RWPE2 (cell line): Measurements from ENCODE around the gene MTLN.
"Not testable (repeated sequence)": the region's sequence is repeated elsewhere in the genome, so short reads cannot be mapped to it uniquely, and the experiment has no call there.

Source experiments
- ATAC-seq: fragments of 200-7000 bp; cut with Tn5 transposase; 3 replicates; pipeline ENCODE4 v1.9.1; 2021; ENCODE audit warnings: low read depth
- DNase-seq: peaks from one replicate; pipeline ENCODE4 v3.0.0-alpha.2; 2020; ENCODE audit warnings: low spot score
- H3K27ac ChIP-seq: fragments of 450-650 bp; 2 replicates; pipeline ENCODE4 v1.5.1; 2017; ENCODE audit warnings: mild to moderate bottlenecking; ENCODE audit not compliant: poor library complexity, severe bottlenecking
- H3K27me3 ChIP-seq: fragments of 250-450 bp; sonication (Bioruptor Pico); 2 replicates; pipeline ENCODE4 v1.5.1; 2021; ENCODE audit warnings: mild to moderate bottlenecking, moderate library complexity; ENCODE audit not compliant: insufficient read depth, poor library complexity, severe bottlenecking
- H3K36me3 ChIP-seq: fragments of 250-450 bp; sonication (Bioruptor Pico); 2 replicates; pipeline ENCODE4 v1.5.1; 2020; ENCODE audit warnings: low read depth, mild to moderate bottlenecking, moderate library complexity
- H3K4me1 ChIP-seq: fragments of 250-450 bp; sonication (Bioruptor Pico); 2 replicates; pipeline ENCODE4 v1.5.1; 2021; ENCODE audit warnings: mild to moderate bottlenecking, moderate library complexity; ENCODE audit not compliant: insufficient read depth, poor library complexity, severe bottlenecking
- H3K4me3 ChIP-seq: fragments of 250-450 bp; sonication (Bioruptor Pico); 2 replicates; pipeline ENCODE4 v1.5.1; 2021; ENCODE audit warnings: mild to moderate bottlenecking, moderate library complexity; ENCODE audit not compliant: severe bottlenecking
- H3K9me3 ChIP-seq: fragments of 250-450 bp; sonication (Bioruptor Pico); 2 replicates; pipeline ENCODE4 v1.5.1; 2021; ENCODE audit warnings: mild to moderate bottlenecking, moderate library complexity; ENCODE audit not compliant: severe bottlenecking
- CTCF ChIP-seq: fragments of 450-650 bp; IDR thresholded peaks from one replicate; pipeline ENCODE4 v1.5.1; 2017; ENCODE audit warnings: mild to moderate bottlenecking, moderate library complexity; ENCODE audit not compliant: poor library complexity, severe bottlenecking

Gene MTLN

GRCh38 chr2:110221938-110222337 is 9.6 kb upstream of the MTLN start:
- DNase-seq: no peak
- Histone ChIP-seq H3K4me1 (peaks cover 4% of the 10 kb centered on the region), H3K4me3 (no peak overlapping the region), H3K9me3 (no peaks in the 10 kb centered on the region), H3K27ac (no peak overlapping the region), H3K36me3 (no peaks in the 10 kb centered on the region), H3K27me3 (no peaks in the 10 kb centered on the region)
- TF ChIP-seq CTCF: no peak
- ATAC-seq: no peak

GRCh38 chr2:110220190-110220564 is 7.8 kb upstream of the MTLN start:
- TF ChIP-seq CTCF: no peak
- Histone ChIP-seq H3K9me3 (peaks cover 2% of the 10 kb centered on the region), H3K27ac (no peak overlapping the region), H3K4me1 (peaks cover 4% of the 10 kb centered on the region), H3K36me3 (no peaks in the 10 kb centered on the region), H3K27me3 (no peaks in the 10 kb centered on the region), H3K4me3 (no peak overlapping the region)
- ATAC-seq (no peak), DNase-seq (no peak)

DNA sequence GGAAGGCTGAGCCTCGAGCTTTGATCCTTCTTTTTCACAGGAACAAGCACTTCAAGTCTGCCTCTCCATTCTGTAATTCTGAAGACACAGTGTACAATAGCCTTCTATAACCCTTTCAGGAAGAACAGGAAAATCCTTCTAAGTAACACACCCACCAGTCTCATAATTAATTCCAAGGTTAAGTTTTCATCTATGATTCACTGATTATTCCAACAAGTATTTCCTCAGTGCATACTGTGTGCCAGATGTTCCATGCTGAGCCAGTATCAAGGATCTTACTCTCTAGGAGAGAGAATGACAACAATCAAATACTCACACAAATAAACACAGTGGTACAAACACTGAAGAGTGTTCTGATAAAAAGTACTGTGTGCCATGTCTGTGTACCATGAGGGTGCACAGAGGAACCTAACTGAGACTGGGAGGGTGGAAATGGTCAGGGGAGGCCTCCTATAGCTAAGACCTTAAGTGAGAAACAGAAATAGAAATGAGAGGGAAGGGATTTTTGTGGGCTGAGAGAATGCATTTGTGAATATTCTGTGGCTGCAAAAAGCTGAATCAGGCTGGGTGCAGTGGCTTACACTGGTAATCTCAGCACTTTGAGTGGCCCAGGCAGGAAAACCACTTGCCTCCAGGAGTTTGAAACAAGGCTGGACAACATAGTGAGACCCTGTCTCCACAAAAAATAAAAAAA is 7.3 kb upstream of the MTLN start:
- Histone ChIP-seq H3K9me3 (peaks cover 2% of the 10 kb centered on the region), H3K27me3 (no peaks in the 10 kb centered on the region), H3K36me3 (no peaks in the 10 kb centered on the region), H3K4me1 (peaks cover 4% of the 10 kb centered on the region), H3K27ac (no peak overlapping the region), H3K4me3 (no peak overlapping the region)
- DNase-seq (no peak), ATAC-seq (peak; percentile 76)
- TF ChIP-seq CTCF: no peak

DNA sequence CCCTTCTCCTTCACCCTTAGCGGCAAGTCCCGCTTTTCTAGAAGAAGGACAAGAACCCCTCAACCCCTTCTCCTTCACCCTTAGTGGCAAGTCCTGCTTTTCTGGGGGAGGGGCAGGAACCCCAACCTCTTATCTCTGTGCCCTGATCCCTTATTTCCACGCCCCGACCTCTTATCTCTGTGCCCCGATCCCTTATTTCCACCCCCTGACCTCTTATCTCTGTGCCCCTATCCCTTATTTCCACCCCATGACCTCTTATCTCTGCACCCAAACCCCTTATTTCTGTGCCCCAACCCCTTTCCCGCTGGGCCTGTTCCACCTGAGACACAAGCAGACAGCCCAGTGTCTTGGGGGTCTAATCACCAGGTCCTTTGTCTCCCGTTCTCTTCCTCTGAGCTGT is 6.5 kb upstream of the MTLN start:
- not testable (repeated sequence) for DNase-seq, H3K9me3 ChIP-seq, H3K4me1 ChIP-seq, H3K27ac ChIP-seq, ATAC-seq, H3K36me3 ChIP-seq, H3K27me3 ChIP-seq, H3K4me3 ChIP-seq

GRCh38 chr2:110216803-110217202 is 4.5 kb upstream of the MTLN start:
- no peak for ATAC-seq
- H3K4me3 ChIP-seq: no peak overlapping the region
- peaks cover 10% of the 10 kb centered on the region for H3K4me1 ChIP-seq
- no peak overlapping the region for H3K27ac ChIP-seq
- H3K36me3 ChIP-seq: no peaks in the 10 kb centered on the region
- peaks cover 5% of the 10 kb centered on the region for H3K9me3 ChIP-seq
- no peak for DNase-seq
- no peak for TF ChIP-seq CTCF
- no peaks in the 10 kb centered on the region for H3K27me3 ChIP-seq
